Hematopoietic multipotent progenitor cell treated with erythropoietin and hydrocortisone succinate and interleukin-3 and kit ligand, for 15 days (in vitro differentiated cells): Measurements from ENCODE around the gene NACC1.

Experiments used
- DNase-seq: peaks from one replicate; pipeline ENCODE4 v3.0.0-alpha.2; 2015; ENCODE audit warnings: low spot score

Gene NACC1

DNA sequence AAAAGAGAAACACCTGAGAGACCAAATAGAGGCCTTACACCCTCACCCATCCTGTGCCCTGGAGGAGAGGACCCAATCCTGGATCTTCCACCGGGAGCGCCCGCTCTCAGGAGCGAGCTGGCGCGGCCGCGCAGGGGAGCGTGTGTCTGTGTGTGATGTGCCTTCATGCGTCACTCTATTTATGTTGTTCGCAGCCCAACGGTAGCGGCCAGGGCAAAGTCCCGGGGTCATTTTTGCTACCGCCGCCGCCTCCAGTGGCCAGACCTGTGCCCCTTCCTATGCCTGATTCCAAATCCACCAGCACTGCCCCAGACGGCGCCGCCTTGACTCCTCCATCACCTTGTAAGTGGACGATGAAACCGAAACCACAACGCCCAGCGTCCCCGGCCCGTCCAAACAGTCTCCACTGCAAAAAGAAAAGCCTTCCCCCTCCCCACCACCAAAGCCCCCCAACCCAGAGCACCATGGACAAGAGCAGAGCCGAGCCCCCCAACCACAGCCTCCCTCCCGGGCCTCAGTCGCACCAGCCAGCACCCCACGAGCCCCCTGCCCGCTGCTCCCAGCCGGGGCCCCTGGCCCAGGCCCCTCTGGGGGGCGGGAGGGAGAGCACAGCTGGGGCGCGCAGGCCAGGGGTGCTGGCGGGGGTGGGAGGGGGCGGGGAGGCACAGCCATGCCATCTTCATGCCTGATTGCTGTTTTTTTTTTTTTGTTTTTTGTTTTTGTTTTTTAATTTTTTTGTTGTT is 30.1 kb upstream of the NACC1 start:
- no peak for DNase-seq

DNA sequence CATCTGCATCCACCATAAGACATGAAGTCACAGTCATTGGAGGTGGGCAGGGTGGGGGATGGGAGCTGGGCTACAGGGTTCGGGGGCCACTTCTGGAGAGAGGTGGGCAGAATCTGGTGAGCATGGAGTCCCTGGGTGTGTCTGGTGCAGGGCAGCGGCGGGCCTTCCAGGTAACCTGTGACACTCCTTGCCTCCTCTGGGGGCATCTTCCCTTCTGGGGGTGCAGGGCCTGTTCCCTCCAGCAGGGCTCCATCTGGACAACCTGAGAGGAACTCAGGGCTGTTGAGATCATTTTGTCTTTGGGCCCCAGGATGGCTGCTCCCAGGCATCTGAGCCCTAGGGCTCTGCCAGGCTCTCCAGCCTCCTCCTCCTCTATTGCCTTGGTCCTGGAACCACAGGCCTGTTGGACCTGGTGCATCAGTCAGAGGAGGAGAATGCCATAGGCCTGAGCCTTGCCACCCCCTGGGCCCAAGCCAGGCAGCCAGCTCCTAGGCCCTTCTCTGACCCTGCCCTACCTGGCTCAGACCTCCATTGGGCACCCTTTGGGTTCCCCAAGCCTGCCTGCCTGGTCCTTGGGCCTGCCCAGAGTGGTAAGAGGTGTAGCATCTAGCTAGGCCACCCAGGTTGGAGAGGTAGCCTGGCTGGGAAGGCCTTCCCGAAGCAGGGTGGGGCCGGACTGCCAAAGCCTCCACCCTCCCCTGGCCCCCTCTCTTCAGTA is 28.8 kb upstream of the NACC1 start:
- DNase-seq = peak; percentile 60

DNA sequence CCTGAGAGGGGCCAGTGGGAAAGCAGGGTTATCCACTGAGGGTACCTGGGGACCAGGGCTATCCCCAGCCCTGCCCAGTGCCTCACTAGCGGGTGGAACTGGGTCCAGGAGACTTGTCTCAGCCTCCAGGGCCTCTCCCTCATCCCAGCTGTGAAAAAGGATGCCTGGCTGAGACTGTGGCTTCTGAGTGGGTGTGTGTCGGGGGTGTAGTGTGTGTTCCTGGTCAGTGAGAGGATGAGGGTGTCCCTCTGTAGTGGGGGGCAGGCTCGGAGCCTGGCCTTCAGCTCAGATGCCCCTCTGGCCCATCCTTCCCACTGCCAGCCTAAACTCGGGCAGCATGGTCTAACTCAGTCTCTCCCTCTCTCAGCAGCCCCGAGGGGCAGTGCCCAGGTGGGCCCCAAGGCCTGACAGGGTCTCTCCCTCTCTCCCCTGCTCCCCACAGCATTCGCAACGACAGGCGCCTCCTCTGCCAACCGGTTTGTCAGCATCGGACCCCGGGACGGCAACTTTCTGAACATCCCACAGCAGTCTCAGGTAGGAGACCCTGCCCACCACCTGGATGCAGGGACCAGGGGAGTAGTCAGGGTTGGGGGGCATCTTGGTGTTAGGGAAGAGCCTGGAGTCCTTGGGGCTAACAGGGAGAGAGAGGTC is 28.1 kb upstream of the NACC1 start:
- DNase-seq = no peak

DNA sequence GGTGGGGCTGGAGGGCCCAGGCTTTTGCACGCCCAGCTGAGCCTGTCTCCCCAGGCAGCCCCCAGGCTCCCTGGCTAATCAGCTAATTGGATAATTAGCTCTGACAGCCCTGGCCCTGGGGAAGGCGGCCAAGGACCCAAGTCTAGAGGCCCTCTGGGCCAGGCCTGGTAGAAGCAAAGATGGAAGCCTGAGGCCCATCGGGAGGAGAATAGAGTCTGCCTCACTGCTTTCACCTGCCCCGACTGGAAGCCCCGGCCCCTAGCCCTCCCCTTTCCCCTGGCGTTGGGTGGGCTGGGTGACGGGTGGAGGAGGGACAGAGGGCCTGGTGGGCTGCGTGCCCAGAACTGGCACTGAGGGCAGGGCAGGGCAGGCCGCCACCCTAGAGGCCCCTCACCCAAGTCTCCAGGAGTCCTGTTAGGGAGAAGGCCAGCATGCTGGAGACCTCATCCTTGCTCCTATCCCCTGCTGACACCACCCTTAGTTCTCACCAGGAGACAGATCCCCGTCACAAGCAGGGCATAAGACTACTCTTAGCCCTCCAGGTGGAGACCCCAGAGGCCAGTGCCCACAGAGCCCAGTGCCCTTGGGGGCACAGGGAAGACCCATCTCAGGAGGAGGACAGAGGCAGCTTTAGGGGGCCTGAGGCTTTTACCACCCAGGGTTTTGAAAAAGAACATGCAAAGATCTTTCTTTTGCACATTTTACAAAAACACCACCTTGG is 27.4 kb upstream of the NACC1 start:
- no peak for DNase-seq

DNA sequence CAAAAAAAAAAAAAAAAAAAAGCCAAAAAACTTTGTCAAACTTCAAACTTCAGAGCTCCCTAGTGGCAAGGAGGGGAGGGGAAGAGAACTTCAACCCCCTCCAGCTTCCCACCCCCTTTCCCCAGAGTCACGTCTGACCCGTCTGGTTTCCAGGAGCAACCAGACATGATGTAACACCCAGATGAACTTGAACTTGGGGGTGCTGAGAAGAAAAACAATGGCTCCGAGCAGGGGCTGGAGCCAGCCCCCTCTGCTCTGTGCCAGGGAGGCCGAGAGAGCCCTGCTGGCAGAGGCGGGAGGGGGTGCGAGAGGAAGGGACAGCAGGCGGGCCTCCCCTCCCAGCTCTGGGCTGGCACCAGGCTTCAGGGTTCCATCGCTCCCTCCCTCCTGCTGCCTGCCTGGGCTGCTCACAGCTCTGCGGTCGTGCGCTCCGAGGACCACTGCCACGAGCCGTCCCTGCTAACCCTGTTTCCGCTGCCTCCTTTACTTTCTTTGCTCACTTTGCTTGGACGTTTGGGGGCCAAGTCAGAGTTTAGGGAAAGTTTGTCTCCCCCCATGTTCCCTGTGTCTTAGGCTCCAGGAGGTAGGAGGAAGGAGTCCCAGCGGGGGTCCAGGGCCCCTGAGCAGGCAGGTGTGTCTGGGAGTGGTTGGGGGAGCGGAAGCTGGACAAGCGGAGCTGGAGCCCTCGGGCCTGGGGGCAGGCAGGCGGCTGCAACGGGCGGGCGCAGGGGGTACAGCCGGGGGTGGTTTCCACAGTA is 26.5 kb upstream of the NACC1 start:
- DNase-seq = no peak

DNA sequence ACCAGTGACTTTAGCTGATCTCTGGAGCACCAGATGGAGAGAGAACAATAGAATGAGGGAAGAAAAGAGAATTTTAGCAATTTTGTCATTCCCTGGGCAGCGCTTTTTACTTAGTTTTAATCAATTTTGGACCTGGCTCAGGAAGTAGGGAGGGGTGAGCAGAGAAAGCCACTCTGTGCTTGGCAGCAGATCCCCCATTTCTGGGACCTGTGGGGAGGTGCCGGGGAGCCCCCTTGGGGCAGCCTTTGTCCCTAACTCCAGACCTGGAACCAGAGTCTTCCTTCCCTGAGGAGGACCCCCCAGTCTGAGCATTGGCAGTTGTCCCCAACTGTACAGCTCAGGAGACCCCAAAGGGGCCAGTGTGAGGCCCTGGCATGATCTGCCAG is 25.9 kb upstream of the NACC1 start:
- DNase-seq = no peak

DNA sequence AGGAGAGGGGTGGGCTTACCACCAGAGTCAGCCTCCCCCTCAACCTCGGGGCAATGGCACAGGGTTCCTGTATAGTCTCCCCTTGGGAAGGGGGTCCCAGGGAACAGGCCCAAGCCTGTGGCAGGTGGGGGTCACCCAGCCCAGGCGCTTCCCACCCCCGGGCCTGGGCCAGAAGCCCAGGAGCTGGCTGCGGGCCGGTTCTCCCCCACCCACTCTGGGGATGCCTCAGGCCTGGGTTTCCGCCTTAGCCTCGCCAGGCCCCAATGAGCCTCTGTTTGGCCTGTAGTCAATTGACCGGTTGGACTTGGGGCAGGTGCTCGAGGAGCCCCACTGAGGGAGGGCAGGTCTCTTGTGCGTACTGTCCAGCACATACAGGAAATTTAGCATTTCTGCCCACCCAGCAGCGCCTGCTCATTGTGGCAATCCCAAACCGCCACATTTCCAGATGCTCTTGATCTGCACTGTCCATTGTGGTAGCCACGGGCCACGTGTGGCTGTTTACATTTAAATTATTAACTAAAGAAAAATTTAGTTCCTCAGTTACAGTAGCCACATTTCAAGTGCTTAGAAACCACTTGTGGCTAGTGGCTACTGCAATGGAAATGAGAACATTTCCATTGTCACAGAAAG is 25.3 kb upstream of the NACC1 start:
- DNase-seq = no peak

DNA sequence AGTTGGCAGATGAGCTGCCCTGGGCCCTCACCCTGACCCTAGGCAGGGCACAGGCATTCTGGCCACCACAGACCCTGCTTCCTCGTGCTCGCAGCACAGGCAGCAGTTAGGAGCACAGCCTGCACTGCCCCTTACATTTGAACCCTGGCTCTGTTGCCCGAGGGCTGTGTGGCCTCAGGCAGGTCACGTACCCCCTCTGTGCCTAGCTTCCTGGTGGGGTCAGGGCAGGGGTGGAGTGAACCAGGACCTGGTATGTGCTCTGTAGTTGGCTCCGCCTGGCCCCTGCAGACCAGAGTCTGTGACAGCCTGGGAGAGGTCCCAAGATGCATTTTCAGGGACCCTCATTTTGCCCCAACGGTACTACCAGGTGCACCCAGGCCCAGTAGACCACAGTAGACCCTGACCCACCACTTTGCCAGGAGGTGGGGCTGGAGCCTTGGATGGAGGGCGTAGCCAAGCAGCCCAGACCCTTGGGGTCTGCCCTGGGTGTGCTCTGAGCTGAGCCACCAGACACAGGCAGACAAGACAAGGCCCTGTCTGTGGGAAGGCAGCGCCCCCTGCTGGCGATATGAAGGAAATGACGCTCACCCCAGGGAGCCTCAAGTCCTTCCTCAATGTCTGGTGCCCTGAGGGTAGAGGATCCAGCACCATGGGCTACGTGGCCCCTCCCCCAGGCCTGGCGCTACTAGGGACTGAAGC is 24.5 kb upstream of the NACC1 start:
- DNase-seq = peak; percentile 88

DNA sequence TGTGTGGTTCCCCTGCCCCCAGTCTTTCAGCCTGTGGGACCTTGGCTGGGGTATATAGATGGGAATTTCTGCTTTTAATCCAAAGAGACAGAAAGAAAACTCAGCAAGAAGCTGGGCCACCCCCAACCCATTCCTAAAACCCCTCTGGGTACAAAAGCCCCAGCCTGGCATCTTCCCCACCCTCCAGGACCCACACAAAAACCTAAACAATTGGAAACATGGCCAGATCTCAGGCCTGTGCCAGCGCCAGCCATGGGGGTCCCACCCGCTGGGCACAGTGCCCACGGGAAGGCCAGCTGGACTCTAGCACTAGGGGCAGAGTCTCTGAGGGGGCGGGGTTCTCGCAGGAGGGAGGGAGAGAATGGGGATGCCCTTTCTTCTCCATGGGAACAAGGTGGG is 24.0 kb upstream of the NACC1 start:
- no peak for DNase-seq

DNA sequence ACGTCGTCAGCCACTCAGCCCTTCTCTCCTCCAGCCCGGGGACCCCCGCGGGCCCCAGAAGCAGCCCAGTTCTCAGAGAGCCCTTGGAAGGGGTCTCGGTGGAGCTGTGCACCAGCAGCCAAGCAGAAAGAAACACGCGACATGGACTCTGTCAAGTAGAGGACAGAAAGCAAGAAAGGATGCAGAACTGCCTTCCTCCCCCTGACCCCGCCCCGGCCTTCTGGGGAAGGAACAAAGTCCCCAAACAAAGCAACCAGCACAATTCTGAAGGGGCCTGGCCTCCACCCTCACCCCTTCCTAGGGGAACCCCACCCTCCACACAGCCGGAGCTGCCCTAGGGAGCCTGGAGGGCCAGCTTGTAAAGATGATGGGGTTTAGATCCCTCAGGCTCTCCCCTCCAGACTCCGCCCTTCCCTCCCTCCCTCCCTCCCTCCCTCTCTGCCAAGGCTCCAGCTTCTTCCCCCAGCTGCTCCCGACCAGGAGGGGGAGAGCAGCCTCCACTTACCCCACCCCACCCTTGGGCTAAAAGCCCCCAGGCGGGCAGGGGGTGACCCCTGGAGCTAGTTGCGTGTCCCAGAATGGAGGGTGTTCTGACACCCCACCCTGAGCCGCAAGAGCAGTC is 23.2 kb upstream of the NACC1 start:
- no peak for DNase-seq

DNA sequence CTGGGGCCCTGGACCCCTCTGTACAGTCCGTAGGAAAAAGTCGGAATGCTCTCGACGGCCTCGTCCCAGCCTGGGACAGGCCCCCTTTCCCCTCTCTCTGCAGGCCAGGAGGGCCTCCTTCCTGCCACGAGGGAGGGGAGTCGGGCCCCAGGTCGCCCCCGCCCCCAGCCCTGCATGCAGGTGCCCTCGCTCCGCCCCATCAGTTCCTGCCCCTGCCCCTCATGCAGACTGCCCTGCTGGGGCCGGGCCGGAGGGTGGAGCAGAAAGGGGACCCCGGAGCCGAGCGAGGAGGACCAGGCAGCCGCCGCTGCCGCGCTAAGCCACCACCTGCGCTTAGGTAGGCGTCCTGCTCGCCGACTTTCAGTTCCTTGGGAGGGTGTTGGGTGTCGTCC is 22.7 kb upstream of the NACC1 start:
- DNase-seq = no peak

DNA sequence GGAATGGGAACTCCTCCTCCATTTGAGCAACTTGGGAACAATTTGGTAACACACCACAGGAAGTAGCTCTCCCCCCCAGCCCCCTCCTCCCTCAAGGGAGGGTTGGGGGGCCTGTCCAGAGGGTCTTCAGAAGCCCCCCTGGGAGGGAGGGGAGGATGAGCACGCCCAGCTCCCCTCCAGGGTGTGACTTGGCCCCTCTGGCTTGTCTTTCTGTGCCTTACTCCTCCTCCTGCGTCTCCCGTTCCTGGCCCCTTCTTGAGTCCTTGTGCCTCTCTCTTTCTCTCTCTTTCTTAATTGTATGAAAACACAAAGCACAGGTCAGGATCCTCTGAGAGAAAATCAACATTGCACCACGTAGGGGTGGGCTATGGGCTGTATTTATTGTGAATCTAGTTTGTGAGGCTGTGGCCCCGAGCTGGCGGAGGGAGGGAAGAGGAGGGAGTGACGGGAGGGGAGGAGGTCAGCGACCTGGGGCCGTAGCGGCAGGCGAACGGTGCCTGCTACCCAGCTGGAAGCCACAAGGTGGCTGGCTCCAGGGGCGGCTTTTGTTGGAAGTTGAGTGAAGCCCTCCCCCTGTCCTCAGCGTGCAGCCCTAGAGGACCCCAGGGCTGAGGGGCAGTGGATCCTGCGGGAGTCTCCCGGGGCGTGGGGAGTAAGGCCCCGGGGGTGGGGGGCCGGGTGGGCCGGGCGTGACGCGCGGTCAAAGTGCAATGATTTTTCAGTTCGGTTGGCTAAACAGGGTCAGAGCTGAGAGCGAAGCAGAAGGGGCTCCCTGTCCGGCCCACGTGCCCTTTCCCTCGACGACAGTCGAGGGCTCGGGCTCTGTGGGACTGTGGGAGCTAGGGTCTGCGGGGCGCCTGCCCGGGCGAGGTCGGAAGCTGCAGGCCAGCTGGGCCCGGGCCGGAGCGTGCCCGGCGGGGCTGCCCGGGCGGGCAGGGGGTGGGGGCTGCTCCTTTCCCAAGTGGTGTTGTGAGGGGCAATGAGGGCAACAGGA is 21.8 kb upstream of the NACC1 start:
- peak; percentile 66 for DNase-seq

DNA sequence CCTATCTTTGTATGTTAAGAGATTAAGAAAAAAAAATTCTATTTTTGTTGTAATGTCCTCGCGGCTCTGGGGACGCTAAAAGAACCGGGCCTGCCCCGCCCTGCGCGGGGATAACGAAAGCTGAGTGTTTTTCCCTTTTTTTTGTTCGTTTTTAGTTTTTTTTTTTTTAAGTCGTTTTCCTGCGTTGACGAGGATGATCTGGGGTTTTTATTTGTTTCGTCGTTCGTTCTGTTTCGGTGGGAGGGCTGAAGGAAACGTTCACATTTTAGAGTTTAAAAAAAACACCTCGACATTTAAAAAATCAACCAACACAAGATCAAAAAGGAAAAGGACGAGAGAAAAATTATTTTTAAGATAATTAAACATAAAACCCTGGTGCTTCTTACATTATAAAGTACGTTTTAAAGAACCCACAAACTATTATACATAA is 21.0 kb upstream of the NACC1 start:
- peak; percentile 65 for DNase-seq

DNA sequence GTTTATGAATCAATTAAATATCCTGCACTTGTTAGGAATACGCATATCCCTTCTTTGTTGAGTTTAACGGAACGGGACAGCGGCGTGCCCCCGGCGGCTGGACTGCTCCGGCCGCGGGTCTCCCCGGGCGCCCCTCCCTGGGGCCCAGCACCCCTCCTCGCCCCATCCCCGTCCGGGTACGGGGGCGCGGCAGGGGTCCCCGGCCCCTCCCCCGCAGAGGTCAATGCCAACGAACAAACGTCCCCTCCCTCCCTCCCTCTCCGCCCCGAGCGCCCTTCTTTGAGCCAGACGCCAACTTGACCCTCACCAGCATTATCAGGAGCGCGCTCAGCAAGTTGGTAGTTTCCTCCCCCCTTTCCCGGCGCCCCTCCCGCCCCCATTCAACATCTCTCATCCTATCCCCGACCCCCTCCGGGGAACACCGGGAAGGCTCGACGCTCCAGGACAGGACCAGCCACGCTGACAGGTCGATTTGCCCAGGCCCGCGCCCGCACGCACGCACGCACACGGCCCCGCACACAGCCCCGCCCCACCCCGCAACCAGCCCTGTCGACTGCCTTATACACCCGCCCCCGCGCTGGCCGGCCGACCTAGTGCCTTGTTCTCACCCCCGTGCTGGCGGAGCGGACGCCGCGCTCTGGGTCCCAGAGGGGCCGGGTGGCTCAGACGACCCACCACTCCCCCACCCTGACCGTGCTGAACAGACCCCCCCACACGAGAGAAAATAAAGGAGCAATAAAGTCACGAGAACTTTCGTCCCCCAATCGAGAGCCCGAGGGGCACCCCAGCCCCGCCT is 20.4 kb upstream of the NACC1 start:
- DNase-seq = peak; percentile 83

DNA sequence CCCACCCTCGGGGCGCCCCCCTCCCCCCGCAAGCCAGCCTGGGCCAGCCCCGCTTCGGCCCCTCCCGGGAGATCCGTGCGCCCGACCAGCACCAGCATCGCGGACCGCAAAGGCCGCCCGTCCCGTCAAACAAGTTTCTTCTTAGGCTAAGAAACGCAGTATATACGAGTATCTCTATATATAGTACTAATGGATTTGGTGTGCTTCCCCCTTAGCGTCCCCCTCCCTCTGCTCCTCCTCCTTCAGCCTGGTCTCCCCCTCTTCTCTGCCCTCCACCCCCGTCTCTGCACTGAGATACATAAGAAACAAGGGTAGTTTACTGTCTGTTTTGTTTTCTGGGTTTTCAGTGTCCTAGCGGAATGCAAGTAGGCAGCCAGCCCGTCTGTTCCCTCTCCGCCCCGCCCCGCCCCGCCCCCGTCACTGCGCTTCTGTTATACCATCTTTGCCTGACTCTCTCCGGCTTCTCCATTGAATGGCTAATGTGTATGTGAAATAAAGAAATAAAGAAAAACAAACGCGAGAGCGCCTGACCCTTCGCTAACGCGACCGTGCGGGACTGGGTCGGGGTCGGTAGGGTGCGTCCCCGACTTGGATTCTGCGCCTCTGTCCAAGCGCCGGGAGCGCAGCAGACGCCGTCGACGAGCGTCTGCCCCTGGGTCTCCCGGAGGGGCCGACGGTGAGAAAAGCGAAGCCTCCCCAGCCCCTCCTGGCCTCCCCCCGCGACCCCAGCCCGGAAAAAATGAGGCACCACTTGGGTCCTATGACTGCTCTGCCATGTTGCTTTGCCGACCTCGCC is 19.6 kb upstream of the NACC1 start:
- DNase-seq = peak; percentile 83

DNA sequence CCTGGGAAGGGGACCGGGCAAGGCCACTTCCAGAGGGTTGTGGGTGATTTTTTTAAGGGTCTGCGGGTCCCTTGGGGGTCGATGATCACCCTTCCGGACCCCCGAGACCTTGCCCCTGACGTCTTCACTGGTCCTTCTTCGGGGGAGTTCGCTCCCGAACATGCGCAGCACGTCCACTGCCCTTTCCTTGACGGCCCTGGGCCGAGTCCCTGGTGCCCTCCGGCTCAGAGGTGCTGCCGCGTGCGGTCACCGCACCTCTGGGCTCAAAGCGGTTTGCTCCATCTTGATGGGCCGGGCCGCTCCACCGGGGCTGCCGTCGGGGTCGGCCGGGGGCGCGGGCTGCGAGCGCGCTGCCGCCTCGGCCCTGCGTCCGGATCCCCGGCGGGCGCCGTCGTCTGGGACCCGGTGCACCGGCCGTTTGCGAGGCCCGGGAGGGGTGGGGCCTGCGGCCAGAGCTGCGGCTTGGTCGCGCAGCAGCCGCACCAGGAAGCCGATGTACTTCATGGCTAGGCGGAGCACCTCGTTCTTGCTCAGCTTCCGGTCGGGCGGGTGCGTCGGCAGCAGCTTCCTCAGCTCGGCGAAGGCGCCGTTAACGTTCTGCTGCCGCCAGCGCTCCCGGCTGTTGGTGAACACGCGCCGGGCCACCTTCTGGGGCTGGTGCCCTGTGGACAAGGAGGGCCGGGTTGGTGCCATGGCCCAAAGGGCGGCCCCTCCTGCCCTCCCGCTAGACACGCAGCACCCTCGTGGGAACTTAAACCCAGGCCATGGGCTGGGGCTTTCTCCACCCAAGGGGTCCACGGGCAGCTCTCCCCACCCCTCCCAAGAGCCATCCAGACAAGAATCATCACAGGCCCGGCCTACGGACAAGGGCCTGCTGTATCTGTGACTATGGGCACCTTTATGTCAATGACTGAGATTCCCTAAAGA is 18.7 kb upstream of the NACC1 start:
- peak; percentile 79 for DNase-seq
